NCI-H2107 treated with DMSO at 0.1 percent for 48 hours (cell line): ENCODE results near the gene CHCHD3.

Source experiments
- DNase-seq: peaks from one replicate; lab custom pipeline; 2025; ENCODE audit not compliant: unreplicated experiment; lab: John Stamatoyannopoulos, UW

CHCHD3 gene

GRCh38 chr7:133081599-133082389 is at the start of gene CHCHD3:
Gene CHCHD3, minus strand, starts transcription at chr7:133082090. Its CDS starts 153 bp downstream, at chr7:133081937.
- peak; percentile 98 for DNase-seq

DNA sequence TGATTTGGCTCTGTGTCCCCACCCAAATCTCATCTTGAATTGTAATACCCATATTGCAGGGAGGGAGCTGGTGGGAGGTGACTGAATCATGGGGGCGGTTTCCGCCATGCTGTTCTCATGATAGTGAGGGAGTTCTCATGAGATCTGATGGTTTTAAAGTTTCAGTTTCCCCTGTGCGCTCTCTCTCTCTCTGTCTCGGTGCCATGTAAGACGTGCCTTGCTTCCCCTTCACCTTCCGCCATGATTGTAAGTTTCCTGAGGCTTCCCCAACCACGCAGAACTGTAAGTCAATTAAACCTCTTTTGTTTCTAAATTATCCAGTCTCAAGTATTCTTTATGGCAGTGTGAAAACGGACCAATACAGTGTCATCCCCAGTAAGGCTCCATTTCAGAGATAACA is 48.3 kb upstream of the CHCHD3 start:
- DNase-seq = no peak

GRCh38 chr7:133126422-133126821 is 44.5 kb upstream of the CHCHD3 start:
- DNase-seq = no peak

GRCh38 chr7:133124974-133125373 is 43.1 kb upstream of the CHCHD3 start:
- DNase-seq = no peak

DNA sequence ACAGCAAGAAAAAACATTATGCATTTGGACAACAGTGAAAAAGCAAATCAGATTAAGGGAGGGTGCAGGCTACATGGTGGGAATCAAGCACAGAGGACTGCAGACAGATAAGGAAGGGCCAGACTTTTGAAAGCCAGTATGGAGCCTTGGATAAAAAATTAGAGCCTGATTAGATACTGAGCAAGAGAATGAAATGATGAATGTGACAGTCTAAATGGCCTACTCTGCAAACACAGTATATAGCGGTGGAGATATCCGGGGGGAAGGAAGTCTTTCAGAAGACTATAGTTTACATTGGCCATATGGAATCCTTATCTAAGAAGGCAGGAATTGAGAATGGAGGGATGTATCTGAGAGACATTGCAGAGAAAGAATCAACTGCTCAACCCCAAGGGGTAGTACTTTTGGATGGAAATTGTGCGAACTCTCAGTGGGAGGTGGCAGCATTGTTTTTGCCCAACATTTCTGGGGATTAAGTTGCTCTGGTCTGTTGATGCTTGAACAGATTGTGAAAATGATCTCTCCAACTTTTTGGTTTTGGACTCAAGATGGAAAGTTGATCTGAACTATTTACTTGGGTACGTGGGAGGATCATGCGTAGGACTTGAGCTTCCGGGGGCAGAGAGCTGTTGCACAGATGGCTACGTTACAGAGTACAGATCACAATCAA is 39.4 kb upstream of the CHCHD3 start:
- DNase-seq = no peak

DNA sequence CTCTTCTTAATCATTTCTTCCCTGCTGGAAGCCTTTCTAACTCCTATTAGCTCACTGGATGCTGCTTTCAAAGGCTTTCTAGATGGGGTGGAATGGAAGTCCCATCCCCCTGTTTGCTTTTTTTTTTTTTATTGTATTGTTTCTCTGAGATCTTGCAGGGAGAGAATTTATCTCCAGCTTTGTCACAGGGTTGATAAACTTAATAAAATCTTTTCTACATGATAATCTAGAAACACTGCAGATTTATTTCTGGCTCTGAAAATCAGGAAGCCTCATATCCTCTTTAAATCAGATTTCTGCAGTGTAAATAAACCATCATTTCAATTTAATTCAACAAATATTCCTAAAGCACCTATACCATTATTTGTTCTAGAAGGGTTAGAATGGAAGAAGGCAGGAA is 37.2 kb upstream of the CHCHD3 start:
- DNase-seq = no peak

GRCh38 chr7:133118261-133118660 is 36.4 kb upstream of the CHCHD3 start:
- no peak for DNase-seq

DNA sequence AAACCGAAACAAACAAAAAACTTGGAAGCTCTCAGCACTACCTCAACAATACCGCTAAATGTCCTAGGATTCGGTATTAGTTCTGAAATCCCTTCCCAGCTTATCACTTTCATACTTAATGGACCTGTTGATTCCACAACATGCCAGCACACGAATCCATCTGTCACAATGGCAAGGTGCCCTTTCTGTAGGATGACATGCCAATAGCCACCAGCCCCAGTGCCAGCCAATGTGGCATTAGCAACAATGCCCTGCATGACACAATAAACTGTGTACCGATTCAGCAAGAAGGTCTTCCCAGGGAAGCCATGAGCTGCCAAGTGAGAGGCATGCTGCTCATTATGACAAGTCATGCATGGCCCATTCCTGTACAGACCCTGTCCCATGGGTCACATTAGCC is 35.6 kb upstream of the CHCHD3 start:
- no peak for DNase-seq

DNA sequence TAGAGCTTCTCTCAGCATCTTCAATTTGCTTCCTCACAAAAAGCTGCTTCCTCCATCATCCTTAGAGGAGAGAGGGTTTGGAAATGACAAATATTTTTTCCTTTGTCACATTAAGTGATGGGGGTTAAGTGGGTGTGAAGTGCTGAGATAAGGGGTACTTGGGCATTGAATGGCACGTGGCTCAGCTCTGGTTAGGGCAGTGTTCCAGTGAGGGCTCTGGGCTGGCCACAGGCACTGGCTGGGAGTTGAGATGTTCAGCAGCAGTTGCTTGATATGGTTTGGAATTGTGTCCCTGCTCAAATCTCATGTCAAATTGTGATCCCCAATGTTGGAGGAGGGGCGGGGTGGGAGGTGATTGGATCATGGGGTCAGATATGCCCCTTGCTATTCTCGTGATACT is 33.7 kb upstream of the CHCHD3 start:
- no peak for DNase-seq

- DNase-seq = no peak
Measured at GRCh38 chr7:133114519-133114918, 32.6 kb upstream of the CHCHD3 start.

- no peak for DNase-seq
Measured at GRCh38 chr7:133112976-133113375, 31.1 kb upstream of the CHCHD3 start.

DNA sequence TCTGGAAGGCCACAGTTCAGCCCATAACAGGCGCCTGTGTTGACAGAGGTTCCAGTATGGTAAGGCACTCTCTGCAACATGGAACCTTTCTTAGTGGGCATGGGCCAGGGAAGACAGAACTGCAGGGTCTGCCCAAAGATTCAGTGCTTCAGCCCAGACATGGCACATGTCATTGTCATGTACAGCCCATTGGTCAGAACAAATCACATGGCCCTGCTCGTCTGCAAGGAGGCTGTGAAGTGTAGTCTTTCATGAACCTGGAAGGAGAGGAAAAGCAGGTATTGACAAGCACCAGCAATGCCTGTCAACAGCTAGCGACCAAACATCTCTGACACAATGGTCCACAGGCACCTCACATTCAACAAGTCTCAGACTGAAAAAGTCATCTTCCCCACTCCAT is 30.4 kb upstream of the CHCHD3 start:
- DNase-seq = no peak

DNA sequence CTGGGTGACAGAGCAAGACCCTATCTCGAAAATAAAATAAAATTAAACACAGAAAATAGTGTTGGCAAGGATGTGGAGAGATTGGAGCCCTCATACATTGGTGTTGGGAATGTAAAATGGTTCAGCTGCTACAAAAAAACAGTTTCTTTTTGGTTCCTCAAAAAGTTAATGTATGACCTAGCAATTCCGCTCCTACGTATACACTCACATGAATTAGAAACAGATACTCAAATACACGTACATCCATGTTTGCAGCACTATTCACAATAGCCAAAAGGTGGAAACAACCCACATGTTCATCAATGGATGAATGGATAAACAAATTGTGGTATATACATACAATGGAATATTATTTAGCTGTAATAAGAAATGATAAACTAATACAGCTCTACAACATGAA is 28.4 kb upstream of the CHCHD3 start:
- no peak for DNase-seq

DNA sequence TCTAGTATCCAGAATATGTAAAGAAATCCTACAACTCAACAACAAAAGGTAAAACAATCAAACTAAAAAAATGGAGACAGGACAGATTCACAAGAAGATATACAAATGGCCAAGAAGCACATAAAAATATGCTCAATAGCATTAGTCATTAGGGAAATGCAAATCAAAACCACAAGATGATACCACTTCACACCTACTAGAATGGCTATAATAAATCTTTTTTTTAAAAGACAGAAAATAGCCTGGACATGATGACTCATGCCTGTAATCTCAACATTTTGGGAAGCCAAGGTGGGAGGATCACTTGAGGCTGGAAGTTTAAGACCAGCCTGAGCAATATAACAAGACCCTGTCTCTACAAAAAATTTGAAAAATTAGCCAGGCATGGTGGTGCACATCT is 27.9 kb upstream of the CHCHD3 start:
- DNase-seq = no peak

GRCh38 chr7:133108023-133108422 is 26.1 kb upstream of the CHCHD3 start:
- no peak for DNase-seq

GRCh38 chr7:133102276-133103060 is 20.6 kb upstream of the CHCHD3 start:
- no peak for DNase-seq

DNA sequence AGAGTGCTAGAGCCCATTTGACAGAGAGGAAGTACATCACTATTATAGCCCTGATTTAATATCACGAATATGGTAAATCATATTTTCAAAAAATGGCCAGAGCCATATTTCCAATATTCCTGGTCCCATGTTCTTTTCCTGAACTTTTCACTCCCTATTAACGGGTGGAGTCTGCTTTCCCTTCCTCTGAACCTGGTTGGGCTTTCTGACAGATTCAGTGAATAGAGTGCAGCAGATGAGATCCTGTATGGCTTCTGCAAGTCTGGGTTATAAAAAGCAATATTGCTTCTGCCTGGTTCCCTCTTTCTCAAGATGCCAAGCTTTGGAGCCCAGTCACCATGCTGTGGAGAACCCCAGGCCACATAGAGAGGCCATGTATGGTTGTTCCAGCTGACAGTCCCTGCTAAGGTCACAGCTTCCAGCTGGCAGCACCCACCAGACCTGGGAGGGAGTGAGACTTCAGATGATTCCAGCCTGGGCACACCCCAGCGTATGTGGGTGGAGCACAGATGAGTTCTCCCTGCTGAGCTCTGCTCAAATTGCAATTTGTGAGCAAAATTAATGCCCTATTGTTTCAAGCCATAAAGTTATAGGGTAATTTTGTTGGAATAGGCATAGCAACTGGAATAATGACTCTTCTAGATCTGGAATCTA is 17.9 kb upstream of the CHCHD3 start:
- no peak for DNase-seq

- no peak for DNase-seq
Measured at GRCh38 chr7:133095119-133095671, 13.3 kb upstream of the CHCHD3 start.

DNA sequence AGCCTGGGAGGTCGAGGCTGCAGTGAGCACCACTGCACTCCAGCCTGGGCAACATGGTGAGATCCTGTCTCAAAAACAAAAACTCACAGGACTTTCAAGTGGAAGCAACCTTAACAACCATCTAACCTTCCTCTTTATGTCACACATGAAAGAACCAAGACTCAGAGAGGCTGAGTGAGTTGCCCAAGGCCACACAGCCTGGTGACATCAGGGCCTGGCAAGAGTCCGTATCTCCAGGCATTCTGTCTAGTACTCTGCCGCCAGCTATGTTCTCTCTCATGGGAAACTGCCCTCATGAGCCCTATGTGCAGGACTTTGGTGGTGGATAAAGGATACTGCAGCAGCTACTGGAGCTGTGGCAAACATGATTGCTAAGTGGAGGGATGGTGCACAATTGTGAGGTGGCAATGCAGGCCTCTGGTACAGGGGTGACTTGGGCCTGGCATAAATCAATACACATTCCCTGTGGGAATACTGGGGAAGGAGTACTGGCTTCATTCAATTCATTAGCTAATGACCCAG is 10.1 kb upstream of the CHCHD3 start:
- DNase-seq = no peak

DNA sequence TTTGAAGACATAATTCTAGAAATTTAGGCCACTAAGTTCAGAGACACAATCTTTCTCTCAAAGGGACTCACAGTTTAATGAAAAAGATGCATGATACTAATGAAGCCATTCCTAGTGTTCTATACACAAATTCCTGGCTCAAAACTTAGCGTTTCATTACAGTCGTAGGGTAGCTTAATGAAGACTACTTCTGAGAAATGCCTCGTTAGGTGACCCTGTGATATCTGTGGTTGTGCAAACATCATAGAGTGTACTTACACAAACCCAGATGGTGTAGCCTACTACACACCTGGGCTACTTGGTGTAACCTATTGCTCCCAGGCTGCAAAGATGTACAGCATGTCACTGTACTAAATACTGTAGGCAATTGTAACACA is 488 bp upstream of the CHCHD3 start:
- DNase-seq = no peak

DNA sequence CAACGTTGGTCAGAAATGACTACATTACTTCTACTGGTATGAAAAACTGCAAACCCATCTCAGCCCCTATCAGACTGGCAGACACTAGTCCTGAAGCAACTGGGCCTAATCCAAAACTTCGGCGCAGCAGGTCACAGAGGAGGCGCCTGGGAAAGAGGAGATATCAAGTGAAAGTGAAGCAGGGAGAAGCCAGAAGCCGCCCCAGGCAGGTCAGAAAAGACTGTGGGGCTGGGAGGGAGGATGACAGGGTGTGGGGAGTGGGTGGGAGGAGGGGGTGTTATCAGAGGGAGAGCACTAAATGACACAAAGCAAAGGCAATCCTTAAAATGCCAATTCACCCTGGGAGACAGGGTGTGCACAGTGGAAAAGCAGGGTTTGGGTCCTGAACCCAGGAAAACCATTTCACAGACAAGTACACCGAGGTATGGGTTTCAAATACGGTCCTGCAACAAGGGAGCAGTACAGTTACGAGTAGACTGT is 731 bp downstream of the CHCHD3 start:
- DNase-seq = no peak
